PC-3 (cell line): ENCODE measurements around the gene POMT2. TPM values are rescaled to one million over a fixed set of nuclear protein-coding genes. Genes with fewer than 3 reads are reported as not detected.

Source experiments
- ATAC-seq: fragments of 200-7000 bp; cut with Tn5 transposase; 2 replicates; pipeline ENCODE4 v1.9.1; 2020; ENCODE audit warnings: mild to moderate bottlenecking, moderate library complexity
- BruUV-seq: library from RNA; stranded (reverse); fragments of 400-500 nt; replicated peaks from 2 replicates; lab custom pipeline; 2021; lab: Mats Ljungman, UMichigan
- CTCF ChIA-PET: fragments of 300-600 bp; sonication (Branson Sonifier 250); formaldehyde crosslinking; loops from one replicate; lab custom pipeline; 2022; ENCODE audit warnings: antibody characterized with exemption; lab: Charles Lee
- POLR2A ChIA-PET: fragments of 300-600 bp; sonication (Branson Sonifier 250); formaldehyde crosslinking; loops from one replicate; lab custom pipeline; 2022; ENCODE audit warnings: antibody characterized with exemption; ENCODE audit not compliant: unreplicated experiment; lab: Charles Lee
- DNase-seq: peaks from one replicate; pipeline ENCODE4 v3.0.0-alpha.2; 2015
- H2AFZ ChIP-seq: fragments of 300-600 bp; sonication (generic); 2 replicates; pipeline ENCODE4 v1.6.0; 2016; ENCODE audit warnings: antibody characterized with exemption, low read length
- H3F3A ChIP-seq: fragments of 300-600 bp; sonication (generic); one replicate; pipeline ENCODE4 v1.6.0; 2017; ENCODE audit warnings: antibody characterized with exemption, low read length, control low read depth, mild to moderate bottlenecking; ENCODE audit not compliant: unreplicated experiment
- H3K27ac ChIP-seq: fragments of 300-600 bp; sonication (generic); 2 replicates; pipeline ENCODE4 v1.5.1; 2016; ENCODE audit warnings: mild to moderate bottlenecking, low read length
- H3K27me3 ChIP-seq: fragments of 300-600 bp; sonication (generic); 2 replicates; pipeline ENCODE4 v1.6.1; 2016; ENCODE audit warnings: low read length, mixed read lengths
- H3K36me3 ChIP-seq: fragments of 300-600 bp; sonication (generic); 2 replicates; pipeline ENCODE4 v1.6.1; 2016; ENCODE audit warnings: low read depth, mixed run types, low read length, mixed read lengths
- H3K4me1 ChIP-seq: fragments of 300-600 bp; sonication (generic); 2 replicates; pipeline ENCODE4 v1.5.1; 2016; ENCODE audit warnings: low read length; ENCODE audit not compliant: insufficient read depth
- H3K4me2 ChIP-seq: fragments of 300-600 bp; sonication (generic); 2 replicates; pipeline ENCODE4 v1.6.0; 2016; ENCODE audit warnings: low read length
- H3K4me3 ChIP-seq: fragments of 300-600 bp; sonication (generic); 2 replicates; pipeline ENCODE4 v1.5.1; 2016; ENCODE audit warnings: mild to moderate bottlenecking, low read length, mixed read lengths
- H3K79me2 ChIP-seq: fragments of 300-600 bp; sonication (generic); 2 replicates; pipeline ENCODE4 v1.6.1; 2017; ENCODE audit warnings: low read length, mixed read lengths
- H3K9ac ChIP-seq: fragments of 300-600 bp; sonication (generic); 2 replicates; pipeline ENCODE4 v1.6.0; 2016; ENCODE audit warnings: mild to moderate bottlenecking, low read length
- H3K9me2 ChIP-seq: fragments of 300-600 bp; sonication (generic); replicated peaks from 2 replicates; pipeline ENCODE4 v1.6.1; 2016; ENCODE audit warnings: mixed run types, low read length, mixed read lengths
- H3K9me3 ChIP-seq: fragments of 300-600 bp; sonication (generic); 2 replicates; pipeline ENCODE4 v1.6.1; 2016; ENCODE audit warnings: low read length, mixed read lengths
- H4K20me1 ChIP-seq: fragments of 300-600 bp; sonication (generic); 2 replicates; pipeline ENCODE4 v1.6.1; 2016; ENCODE audit warnings: low read length, mixed read lengths
- EZH2 ChIP-seq: fragments of 300-600 bp; sonication (generic); IDR thresholded peaks from one replicate; pipeline ENCODE4 v1.6.1; 2017; ENCODE audit warnings: antibody characterized with exemption, mild to moderate bottlenecking, low read length; ENCODE audit not compliant: unreplicated experiment
- EZH2phosphoT487 ChIP-seq: fragments of 300-600 bp; sonication (generic); IDR thresholded peaks from 2 replicates; pipeline ENCODE4 v1.6.1; 2018; ENCODE audit warnings: mild to moderate bottlenecking, antibody characterized with exemption, low read length, borderline replicate concordance
- intact Hi-C: fragments of 100-400 bp; cut with micrococcal nuclease; formaldehyde crosslinking; loops from 2 replicates; pipeline ENCODE4 v1.9.0; 2023
- total RNA-seq: library from RNA; depleted of rRNA; stranded (reverse); fragments of >200 nt; gene quantifications from 2 replicates; pipeline ENCODE4 v1.2.3, GENCODE V29; 2014
- TF ChIP-seq, protein P1 (sequence below): fragments of 300-600 bp; sonication (generic); conservative IDR thresholded peaks from 2 replicates; pipeline ENCODE4 v1.5.1; 2017; ENCODE audit warnings: antibody characterized with exemption, low read depth, mild to moderate bottlenecking, low read length

Gene POMT2
- total RNA-seq, 1 experiment from 2014 or later = 67.6 TPM

DNA sequence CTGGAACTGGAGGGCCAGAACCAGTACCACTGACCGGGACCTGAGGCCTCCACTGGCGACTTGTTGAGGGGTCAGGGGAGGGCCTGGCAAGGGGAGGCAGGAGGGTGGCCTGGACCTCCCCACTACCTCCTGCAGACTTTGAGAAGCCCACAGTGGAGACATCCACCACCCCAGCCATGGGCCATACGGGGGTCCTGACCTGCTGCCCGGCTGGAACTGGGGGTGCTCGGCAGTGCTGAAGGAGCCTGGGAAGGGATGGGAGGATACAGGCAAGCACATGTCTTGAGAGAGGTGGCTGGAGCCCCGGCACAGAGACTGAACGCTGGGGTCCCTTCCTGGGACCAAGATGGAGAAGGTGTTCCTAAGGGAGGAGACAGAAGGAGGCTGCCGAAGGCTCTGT is 64.0 kb downstream of the POMT2 start:
- Histone ChIP-seq H3K4me3 (no peak overlapping the region), H4K20me1 (no peaks in the 10 kb centered on the region), H3K4me2 (no peak overlapping the region), H3K9ac (no peak overlapping the region), H3F3A (no peaks in the 10 kb centered on the region), H3K4me1 (no peaks in the 10 kb centered on the region), H3K27ac (no peak overlapping the region), H3K36me3 (no peaks in the 10 kb centered on the region), H3K27me3 (no peaks in the 10 kb centered on the region), H3K79me2 (no peaks in the 10 kb centered on the region), H3K9me2 (no peaks in the 10 kb centered on the region), H3K9me3 (no peaks in the 10 kb centered on the region), H2AFZ (no peak overlapping the region)
- POLR2A ChIA-PET = no interaction called here
- TF ChIP-seq EZH2 = no peak
- TF ChIP-seq EZH2phosphoT487 = no peak
- TF ChIP-seq, protein P1, sequence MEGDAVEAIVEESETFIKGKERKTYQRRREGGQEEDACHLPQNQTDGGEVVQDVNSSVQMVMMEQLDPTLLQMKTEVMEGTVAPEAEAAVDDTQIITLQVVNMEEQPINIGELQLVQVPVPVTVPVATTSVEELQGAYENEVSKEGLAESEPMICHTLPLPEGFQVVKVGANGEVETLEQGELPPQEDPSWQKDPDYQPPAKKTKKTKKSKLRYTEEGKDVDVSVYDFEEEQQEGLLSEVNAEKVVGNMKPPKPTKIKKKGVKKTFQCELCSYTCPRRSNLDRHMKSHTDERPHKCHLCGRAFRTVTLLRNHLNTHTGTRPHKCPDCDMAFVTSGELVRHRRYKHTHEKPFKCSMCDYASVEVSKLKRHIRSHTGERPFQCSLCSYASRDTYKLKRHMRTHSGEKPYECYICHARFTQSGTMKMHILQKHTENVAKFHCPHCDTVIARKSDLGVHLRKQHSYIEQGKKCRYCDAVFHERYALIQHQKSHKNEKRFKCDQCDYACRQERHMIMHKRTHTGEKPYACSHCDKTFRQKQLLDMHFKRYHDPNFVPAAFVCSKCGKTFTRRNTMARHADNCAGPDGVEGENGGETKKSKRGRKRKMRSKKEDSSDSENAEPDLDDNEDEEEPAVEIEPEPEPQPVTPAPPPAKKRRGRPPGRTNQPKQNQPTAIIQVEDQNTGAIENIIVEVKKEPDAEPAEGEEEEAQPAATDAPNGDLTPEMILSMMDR = no peak
- ATAC-seq (no peak), DNase-seq (no peak)
- intact Hi-C loops = no loop called here
- BruUV-seq = no TSS peak
- CTCF ChIA-PET = no interaction called here

DNA sequence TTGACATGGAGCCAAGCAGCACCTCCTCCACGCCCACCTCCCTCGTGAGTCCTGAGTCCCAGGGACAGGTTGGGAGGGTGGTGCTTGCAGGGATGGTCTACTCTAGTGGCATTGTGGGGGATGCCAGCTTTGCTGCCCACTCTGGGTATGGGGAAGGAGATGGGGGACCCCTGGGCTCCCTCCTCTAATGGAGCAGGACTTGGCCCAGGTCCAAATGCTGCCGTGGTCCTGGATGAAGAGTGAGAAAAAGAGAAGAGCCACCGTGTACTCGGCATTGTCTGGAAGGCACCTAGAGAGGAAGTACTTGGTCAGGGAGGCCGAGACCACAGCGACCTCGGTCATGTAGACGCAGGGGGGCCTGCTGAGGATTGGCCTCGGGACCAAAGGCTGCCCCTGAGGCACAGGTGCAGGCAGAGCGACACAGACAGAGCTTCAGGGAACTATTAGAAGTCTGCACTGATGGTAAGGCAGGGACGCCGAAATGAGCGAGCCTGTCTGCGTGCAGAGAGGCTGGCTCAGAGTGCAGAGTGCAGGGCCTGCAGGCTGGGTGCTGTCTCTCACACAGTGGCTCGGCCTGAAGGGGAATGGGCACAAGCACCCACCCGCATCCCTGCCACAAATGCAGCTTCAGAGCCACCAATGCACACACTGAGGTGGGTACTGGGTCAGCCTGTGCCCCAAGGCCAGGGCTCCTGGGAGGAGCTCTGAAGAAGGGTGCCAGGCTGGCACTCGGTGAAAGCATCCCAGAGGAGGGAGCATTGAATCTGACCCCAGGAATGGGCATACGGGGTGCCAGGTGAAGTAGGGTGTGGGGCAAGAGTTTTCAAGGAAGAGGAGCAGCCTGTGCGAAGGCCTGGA is 67.1 kb downstream of the POMT2 start:
- no peaks in the 10 kb centered on the region for H3K27me3 ChIP-seq
- H3K36me3 ChIP-seq = no peaks in the 10 kb centered on the region
- intact Hi-C loops = no loop called here
- H3K9ac ChIP-seq = no peak overlapping the region
- H3K4me2 ChIP-seq = no peak overlapping the region
- H3K9me2 ChIP-seq = no peaks in the 10 kb centered on the region
- H3K27ac ChIP-seq = no peak overlapping the region
- H4K20me1 ChIP-seq = no peaks in the 10 kb centered on the region
- BruUV-seq = no TSS peak
- no peaks in the 10 kb centered on the region for H3K79me2 ChIP-seq
- no peaks in the 10 kb centered on the region for H3K4me1 ChIP-seq
- POLR2A ChIA-PET = no interaction called here
- no peak overlapping the region for H2AFZ ChIP-seq
- no peak for ATAC-seq
- H3F3A ChIP-seq = no peaks in the 10 kb centered on the region
- no peak for DNase-seq
- no peaks in the 10 kb centered on the region for H3K9me3 ChIP-seq
- no peak overlapping the region for H3K4me3 ChIP-seq
- CTCF ChIA-PET = no interaction called here
- no peak for TF ChIP-seq EZH2
- TF ChIP-seq, protein P1 = no peak
- no peak for TF ChIP-seq EZH2phosphoT487

DNA sequence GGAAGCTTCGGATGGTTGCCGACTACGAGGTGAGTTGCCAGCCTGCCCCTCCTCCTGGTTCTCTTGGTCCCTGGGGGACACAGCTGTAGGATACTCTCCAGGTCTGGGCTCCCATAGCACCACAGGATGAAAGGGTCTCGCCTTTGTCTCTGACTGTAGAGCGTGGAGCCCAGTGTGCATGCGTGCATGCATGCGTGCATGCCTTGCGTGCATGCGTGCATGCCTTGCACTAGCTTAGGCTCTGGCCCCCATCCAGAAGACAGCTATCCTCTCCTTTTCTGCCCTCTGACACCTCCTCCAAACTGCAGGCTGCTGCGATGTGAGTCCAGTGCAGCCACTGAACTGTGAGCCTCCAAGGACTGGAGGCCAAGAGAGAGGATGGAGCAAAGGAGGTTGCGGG is 68.8 kb downstream of the POMT2 start:
- Histone ChIP-seq H4K20me1 (no peaks in the 10 kb centered on the region), H2AFZ (no peak overlapping the region), H3K36me3 (no peaks in the 10 kb centered on the region), H3K79me2 (no peaks in the 10 kb centered on the region), H3K9me2 (no peaks in the 10 kb centered on the region), H3K4me2 (no peak overlapping the region), H3F3A (no peaks in the 10 kb centered on the region), H3K4me1 (no peaks in the 10 kb centered on the region), H3K27ac (no peak overlapping the region), H3K9me3 (no peaks in the 10 kb centered on the region), H3K4me3 (no peak overlapping the region), H3K9ac (no peak overlapping the region), H3K27me3 (no peaks in the 10 kb centered on the region)
- CTCF ChIA-PET = no interaction called here
- intact Hi-C loops = no loop called here
- BruUV-seq = no TSS peak
- ATAC-seq = no peak
- DNase-seq = no peak
- POLR2A ChIA-PET = interaction anchor here (0.7 kb wide), 1 partner anchor 57 kb away, joined by 6 read pairs; no protein-coding TSS in a partner anchor
- TF ChIP-seq EZH2phosphoT487 = no peak
- TF ChIP-seq EZH2 = no peak
- TF ChIP-seq, protein P1 = no peak
